C4-2B (cell line): ENCODE data around the gene PEMT.

ENCODE experiments used
- CTCF ChIP-seq: fragments of 450-650 bp; conservative IDR thresholded peaks from 2 replicates; pipeline ENCODE4 v1.5.1; 2017; ENCODE audit warnings: mild to moderate bottlenecking
- ZFX ChIP-seq: fragments of 450-650 bp; IDR thresholded peaks from 2 replicates; pipeline ENCODE4 v1.6.1; 2017

- TF ChIP-seq CTCF: no peak
- TF ChIP-seq ZFX: no peak
These were observed 25.8 kb downstream of the PEMT start for GRCh38 chr17:17565471-17566339.
